Measurements from ENCODE around the gene CFB. TPM values are rescaled to one million over a fixed set of nuclear protein-coding genes. Genes with fewer than 3 reads are reported as not detected.
"Not testable (repeated sequence)": the region's sequence is repeated elsewhere in the genome, so short reads cannot be mapped to it uniquely, and the experiment has no call there.

The CFB gene
- total and polyA plus RNA-seq, 9 of the 15 experiments (the other 6 are each of a cell fraction or from before 2014, with no cell fraction given) = 0.08 to 0.91 (median 0.22) TPM; not detected in 4

- TF ChIP-seq AFF4 (CRISPR knock-in tag; IDR thresholded peaks at IDR 0.05) = no peak
- no peak for TF ChIP-seq PHTF2 (CRISPR knock-in tag; IDR thresholded peaks at IDR 0.05)
- TF ChIP-seq GTF3C2 (IDR thresholded peaks at IDR 0.05; ENCODE audit: borderline replicate concordance, extremely low read depth, insufficient read length) = no peak
- TF ChIP-seq MLX (CRISPR knock-in tag; conservative IDR thresholded peaks at IDR 0.05) = no peak
- TF ChIP-seq NKRF (IDR thresholded peaks at IDR 0.05; ENCODE audit: borderline replicate concordance) = no peak
Measured at GRCh38 chr6:31906122-31906521, 39.8 kb upstream of the CFB start (continued).

GRCh38 chr6:31906727-31907126, 39.2 kb upstream of the CFB start:
- POLR2A ChIA-PET = interaction anchor here (0.6 to 1.6 kb wide), 6 partner anchors 9 to 92 kb away, joined by 3 to 7 read pairs (median 4); partner anchors contain the start of genes EHMT2, HSPA1A and HSPA1L
- H3K4me3 ChIP-seq; ATAC-seq; H3K9me1 ChIP-seq (ENCODE audit: control insufficient read depth, insufficient read depth, low read length); H4K20me1 ChIP-seq (replicated peaks; ENCODE audit: control insufficient read depth, insufficient read depth, low read length); H3K27ac ChIP-seq (ENCODE audit: extremely low read depth, low read depth, low read length); H3K9me3 ChIP-seq (replicated peaks; ENCODE audit: control insufficient read depth, insufficient read depth, low read depth, low read length); BruUV-seq (replicated peaks); H3K79me2 ChIP-seq (ENCODE audit: control insufficient read depth, insufficient read depth, low read length); in situ Hi-C loops (cut with MboI); H3K27me3 ChIP-seq (ENCODE audit: control insufficient read depth in 2 of 2, insufficient read depth in 2 of 2, low read length in 2 of 2); H3K36me3 ChIP-seq (ENCODE audit: control insufficient read depth, insufficient read depth, low read length); FAIRE-seq; H3K4me2 ChIP-seq (ENCODE audit: insufficient read depth, low read length); DNase-seq (ENCODE audit: extremely low read depth in 1 of 4, low spot score in 3 of 4); CTCF ChIA-PET (ENCODE audit: low intra/inter-chr PET ratio): not testable (repeated sequence)
- WGBS (ENCODE audit: insufficient coverage, low coverage, missing lambda C conversion rate) = 52% methylated on average over 8 of the region's 8 CpGs
- Histone ChIP-seq H3K9ac (ENCODE audit: insufficient read depth in 1 of 2, low read depth in 2 of 2, low read length in 2 of 2) (peak overlapping the region in 1 of 2 experiments; percentile 76; a peak in 1 of 4 replicates), H2AFZ (ENCODE audit: low read depth, low read length) (peak overlapping the region; percentile 34; the same call in 1 of the 2 replicates), H3K4me1 (replicated peaks in 1 of 2; ENCODE audit: control insufficient read depth in 2 of 2, insufficient read depth in 2 of 2, low read length in 2 of 2) (peaks cover 21 to 33% of the 10 kb centered on the region in 2 experiments)
- intact Hi-C loops (cut with micrococcal nuclease) = loop anchor here (10.0 kb wide), 1 partner anchor 288 kb away; the partner anchor contains the start of genes GPSM3 and PBX2
